Hypothalamus (tissue), 51 donors: ENCODE measurements around the gene CNOT1.
A peak's percentile ranks its signal among the peaks of the same experiment; 100 is the strongest.
"Not testable (repeated sequence)": the region's sequence is repeated elsewhere in the genome, so short reads cannot be mapped to it uniquely, and the experiment has no call there.

ENCODE experiments used
- DNase-seq, 51 donors: peaks; one replicate each; lab custom pipeline; 2025; lab: John Stamatoyannopoulos, UW

CNOT1 gene

GRCh38 chr16:58629733-58630640 lies at the start of gene CNOT1:
TSS of gene CNOT1 (minus strand) at chr16:58629826. CDS start at chr16:58599337, 30,489 bp downstream.
- peak; percentile 85 to 100 (median 97) for DNase-seq

GRCh38 chr16:58678716-58679115 lies 49.1 kb upstream of the CNOT1 start:
- peak in 38 of 51 donors; percentile 4 to 76 (median 35) for DNase-seq

DNA sequence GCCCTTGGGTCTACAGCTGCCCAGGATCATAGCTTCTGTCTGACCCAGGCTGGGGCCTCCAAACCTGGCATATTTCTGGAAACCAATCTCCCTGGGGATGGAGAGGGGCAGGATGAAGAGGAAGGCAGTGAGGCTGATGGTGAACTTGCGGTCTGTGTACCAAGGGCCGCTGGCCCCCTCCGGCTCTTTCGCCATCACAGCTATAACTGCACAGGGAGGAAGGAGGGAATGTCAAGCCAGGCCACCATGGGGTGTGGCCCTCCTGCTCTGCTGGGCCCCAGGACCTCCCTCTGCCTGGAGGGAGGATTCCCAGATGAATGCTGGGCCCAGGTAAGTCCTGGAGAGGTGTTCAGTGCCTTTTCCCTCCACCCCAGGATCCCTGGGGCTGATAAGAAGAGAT lies 48.6 kb upstream of the CNOT1 start:
- DNase-seq: no peak

DNA sequence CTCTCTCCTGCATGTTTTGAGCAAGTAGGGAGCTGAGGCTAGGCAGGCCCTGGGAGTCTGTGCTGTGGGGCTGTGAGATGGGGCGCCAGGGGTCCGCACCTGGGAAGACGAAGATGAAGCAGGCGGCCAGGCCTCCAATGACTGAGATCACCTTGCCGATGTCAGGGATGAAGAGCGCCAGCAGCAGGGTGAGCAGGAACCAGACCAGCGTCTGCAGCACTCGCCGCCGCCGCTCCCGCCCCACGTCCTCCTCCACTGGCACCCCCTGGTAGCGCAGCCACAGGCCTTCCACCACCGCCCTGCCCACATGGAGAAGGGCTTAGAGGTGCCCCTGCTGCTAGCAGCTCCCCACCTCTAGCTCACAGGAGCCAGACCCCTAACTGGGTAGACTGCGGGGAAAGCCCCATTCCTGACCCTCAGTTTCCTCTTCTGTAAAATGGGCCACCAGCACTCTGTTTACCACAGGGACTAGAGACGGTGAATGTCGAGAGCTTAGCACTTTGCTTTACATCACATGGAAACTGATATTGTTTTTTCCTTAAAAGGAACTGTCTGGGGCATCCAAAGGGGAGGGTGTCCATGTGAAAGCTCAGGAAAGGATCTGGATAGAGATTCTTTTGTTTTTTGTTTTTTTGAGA lies 41.4 kb upstream of the CNOT1 start:
- DNase-seq: no peak

GRCh38 chr16:58670177-58670576 lies 40.6 kb upstream of the CNOT1 start:
- no peak for DNase-seq

GRCh38 chr16:58665200-58665599 lies 35.6 kb upstream of the CNOT1 start:
- no peak for DNase-seq

DNA sequence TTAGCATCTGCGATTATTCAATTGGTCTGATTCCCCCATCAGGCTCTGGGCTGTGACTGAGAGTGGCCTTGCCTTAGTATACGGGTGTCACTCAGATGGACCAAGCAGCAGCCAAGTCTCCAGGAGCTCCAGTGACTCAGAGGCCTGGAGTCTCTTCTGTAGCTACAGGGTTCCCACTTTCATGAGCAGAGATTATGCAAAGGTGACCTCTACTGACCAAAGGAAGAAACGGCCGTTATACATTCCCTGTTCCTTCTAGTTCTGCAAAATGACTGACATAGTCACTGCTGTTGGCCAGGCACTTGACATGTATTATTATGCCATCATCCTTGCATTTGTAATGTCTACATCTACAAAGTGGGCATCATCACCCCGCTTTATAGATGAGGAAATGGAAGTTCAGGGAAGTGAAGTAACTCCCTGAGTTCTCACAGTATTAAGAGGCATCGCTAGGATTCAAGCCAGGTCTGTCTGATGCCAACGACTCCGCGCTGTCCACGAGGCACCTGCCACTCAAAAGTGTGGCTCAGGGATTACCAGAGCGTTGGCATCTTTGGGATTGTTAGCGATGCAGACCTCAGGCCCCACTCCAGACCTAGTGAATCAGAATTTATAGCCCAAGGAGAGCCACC lies 31.7 kb upstream of the CNOT1 start:
- DNase-seq: peak in 24 of 51 donors; percentile 6 to 59 (median 36)

- DNase-seq: not testable (repeated sequence)
Measured at GRCh38 chr16:58659911-58660310, 30.3 kb upstream of the CNOT1 start.

DNA sequence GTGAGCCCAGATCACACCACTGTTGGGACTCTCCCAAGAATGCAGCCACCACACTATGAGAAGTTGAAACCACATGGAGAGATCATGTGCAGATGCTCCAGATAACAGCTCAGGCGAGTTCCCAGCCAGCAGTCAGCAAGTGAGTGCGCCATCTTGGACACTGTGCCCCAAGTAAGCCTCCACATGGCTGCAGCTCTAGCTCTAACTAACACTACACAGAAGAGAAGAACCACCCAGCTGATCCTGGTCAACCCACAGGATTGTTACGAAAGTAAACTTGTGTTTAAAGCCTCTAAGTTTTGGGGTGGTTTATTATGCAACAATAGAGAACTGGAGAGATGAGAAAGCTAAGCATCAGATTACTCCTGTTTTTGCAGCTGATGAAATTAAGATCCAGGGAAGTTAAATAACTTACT lies 29.2 kb upstream of the CNOT1 start:
- DNase-seq: no peak

- DNase-seq: no peak
Measured at GRCh38 chr16:58656899-58657298, 27.3 kb upstream of the CNOT1 start.

GRCh38 chr16:58655215-58655596 lies 25.6 kb upstream of the CNOT1 start:
- DNase-seq: no peak

DNA sequence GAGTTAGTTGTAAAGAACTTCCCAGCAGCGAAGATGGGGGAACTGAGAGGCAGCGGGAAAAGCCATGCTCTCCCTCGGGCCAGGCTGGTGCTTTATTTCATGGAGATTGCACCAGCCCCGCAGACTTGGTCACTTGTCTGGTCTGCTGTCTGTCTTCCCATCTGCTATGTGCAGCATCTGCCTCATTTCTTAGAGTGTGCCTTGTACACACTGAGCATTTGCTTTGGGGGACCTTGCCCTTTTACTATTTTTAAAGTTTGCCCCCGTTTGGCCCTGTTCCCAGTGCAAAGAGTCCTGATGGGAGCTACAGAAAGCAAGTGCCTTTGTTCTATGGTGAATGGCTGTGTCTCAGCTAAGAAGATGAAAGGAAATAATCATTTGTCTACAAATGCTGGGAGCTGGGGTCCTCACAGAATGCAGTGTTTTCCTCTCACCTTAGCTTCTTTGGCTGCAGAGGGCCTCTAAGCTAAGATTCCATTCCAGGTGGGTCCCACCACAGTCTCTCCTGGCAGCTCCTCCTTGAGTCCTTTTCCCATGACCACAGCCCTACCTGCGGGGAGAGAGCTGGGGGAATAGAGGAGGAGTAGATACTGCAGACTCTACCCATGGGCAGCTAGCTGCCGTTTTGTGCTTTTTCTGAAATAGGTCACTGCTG lies 25.1 kb upstream of the CNOT1 start:
- no peak for DNase-seq

DNA sequence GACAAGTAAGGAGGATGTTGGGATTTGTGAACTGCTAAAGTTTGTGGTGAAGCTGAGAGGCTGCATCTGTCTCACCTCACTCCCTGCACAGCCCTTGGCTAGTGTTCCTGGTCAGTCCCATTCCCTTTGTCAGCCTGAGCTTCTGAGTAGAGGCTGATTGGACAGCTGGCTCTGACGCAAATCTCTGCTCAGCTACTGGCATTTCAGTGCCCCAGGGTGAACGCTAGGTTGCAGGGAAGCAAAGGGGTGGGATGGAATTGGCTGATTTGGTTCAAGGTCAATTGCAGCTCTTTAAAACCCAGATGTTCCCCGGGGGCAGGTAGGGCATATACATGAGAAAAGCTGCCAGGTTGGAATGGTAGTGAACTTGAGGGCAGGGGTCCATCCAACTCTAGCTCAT lies 23.1 kb upstream of the CNOT1 start:
- DNase-seq: peak in 2 of 51 donors; percentile 4 to 10

DNA sequence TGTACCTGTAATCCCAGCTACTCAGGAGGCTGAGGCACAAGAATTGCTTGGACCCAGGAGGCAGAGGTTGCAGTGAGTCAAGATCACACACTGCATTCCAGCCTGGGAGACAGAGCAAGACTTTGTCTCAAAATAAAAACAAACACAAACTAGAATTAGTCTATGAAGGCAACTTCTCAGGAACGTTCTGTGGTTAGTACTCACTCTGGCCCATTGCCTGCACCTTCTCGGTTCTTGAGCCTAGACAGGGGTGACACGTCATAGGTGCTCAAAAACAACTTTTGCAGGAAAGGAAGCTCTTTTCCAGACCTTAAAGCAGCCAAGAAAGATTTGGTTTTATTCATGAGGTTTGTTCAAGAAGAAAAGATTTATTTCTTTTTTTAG lies 22.3 kb upstream of the CNOT1 start:
- DNase-seq: no peak

DNA sequence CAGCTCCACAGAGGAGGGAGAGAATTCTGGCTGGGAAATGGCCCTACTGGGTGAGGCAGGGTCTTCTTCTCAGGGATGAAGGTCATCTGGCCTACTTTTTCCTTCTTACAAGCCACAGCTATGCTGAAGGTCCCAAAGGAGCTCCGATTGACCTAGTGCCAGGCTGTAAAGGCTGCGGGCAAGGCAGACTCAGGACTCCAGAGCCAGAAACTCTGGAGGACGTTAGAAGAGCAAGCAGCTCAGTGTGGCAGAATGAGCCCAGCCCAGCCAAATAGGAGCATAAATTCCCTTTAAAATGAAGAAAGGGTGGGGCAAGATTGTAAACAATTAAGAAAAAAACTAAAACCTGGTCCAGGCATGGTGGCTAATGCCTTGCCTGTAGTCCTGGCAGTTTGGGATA lies 20.1 kb upstream of the CNOT1 start:
- DNase-seq: no peak

- no peak for DNase-seq
Measured at GRCh38 chr16:58647107-58647506, 17.5 kb upstream of the CNOT1 start.

DNA sequence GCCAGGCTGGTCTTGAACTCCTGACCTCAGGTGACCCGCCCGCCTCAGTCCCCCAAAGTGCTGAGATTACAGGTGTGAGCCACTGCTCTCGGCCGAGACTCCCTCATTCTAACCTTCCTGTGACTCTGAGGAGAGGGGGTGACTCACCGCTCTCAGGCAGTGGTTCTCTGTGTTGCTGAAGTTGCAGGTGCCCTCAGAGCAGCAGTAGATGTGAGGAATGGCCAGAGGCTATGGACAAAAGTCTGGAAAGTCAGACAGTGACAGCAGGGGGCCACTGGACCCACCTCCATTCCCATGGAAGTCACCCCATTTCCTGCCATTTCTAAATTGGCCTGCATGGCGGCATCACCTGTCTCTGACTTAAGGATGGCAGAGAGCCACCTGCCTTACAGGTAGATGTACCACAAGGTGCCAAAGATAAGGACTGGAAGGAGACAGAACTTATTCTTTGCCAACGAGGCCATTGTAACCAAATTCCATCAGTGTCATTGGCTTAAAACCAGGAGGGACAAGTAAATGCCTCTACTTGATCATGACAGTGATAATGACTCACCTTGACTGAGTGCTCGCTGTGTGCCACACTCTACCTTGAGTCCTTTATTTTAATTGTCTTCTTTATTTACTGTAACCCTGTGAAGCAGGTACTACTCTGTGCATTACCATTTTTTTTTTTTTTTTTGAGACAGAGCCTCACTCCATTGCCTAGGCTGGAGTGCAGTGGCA lies 15.3 kb upstream of the CNOT1 start:
- no peak for DNase-seq

GRCh38 chr16:58644108-58644507 lies 14.5 kb upstream of the CNOT1 start:
- no peak for DNase-seq

DNA sequence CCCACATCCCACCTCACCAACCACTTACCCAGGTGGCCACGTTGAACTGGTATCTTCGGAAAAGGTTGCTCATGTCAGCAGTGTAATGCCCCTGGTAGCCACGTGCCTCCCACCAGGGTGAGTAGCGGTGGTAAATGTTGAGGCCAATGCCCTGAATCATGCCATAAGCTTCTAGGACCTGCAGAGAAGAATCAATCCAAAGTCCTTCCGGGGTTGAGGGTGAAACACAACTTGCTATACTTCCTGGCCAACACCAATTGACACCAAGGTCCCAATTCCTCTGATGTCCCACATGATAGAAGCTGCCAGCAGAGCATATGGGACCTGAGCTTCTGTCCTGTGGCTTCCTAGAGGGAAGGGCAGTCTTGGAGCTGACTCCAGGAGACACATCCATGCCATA lies 11.3 kb upstream of the CNOT1 start:
- no peak for DNase-seq

- DNase-seq: no peak
Measured at GRCh38 chr16:58639836-58640235, 10.2 kb upstream of the CNOT1 start.
